GM18870 (cell line): ENCODE measurements around the gene CORO1C.

ENCODE experiments used
- ATAC-seq: cut with Tn5 transposase; IDR thresholded peaks from one replicate; pipeline ENCODE4 v1.9.1; 2021; ENCODE audit warnings: moderate library complexity; ENCODE audit not compliant: unreplicated experiment

Gene CORO1C

GRCh38 chr12:108727868-108728735, 3.2 kb downstream of the CORO1C start:
- ATAC-seq = no peak

- ATAC-seq = no peak
Observed at GRCh38 chr12:108727161-108727560, 4.2 kb downstream of the CORO1C start.

- ATAC-seq = no peak
Observed at GRCh38 chr12:108724890-108725151, 6.5 kb downstream of the CORO1C start.

GRCh38 chr12:108724054-108724889, 7.0 kb downstream of the CORO1C start:
- no peak for ATAC-seq

- no peak for ATAC-seq
Observed at GRCh38 chr12:108722992-108723766, 8.1 kb downstream of the CORO1C start.

- no peak for ATAC-seq
Observed at GRCh38 chr12:108722463-108722862, 8.9 kb downstream of the CORO1C start.

- ATAC-seq = no peak
Observed at GRCh38 chr12:108721824-108722223, 9.5 kb downstream of the CORO1C start.

- ATAC-seq = no peak
Observed at GRCh38 chr12:108720757-108721514, 10.4 kb downstream of the CORO1C start.

GRCh38 chr12:108717243-108717642, 14.1 kb downstream of the CORO1C start:
- ATAC-seq = no peak

- no peak for ATAC-seq
Observed at GRCh38 chr12:108714866-108715265, 16.5 kb downstream of the CORO1C start.

GRCh38 chr12:108713471-108713870, 17.8 kb downstream of the CORO1C start:
- no peak for ATAC-seq

GRCh38 chr12:108712925-108713203, 18.5 kb downstream of the CORO1C start:
- no peak for ATAC-seq

- ATAC-seq = no peak
Observed at GRCh38 chr12:108712165-108712924, 19.0 kb downstream of the CORO1C start.

GRCh38 chr12:108711489-108712164, 19.7 kb downstream of the CORO1C start:
- no peak for ATAC-seq

- ATAC-seq = no peak
Observed at GRCh38 chr12:108709697-108710096, 21.6 kb downstream of the CORO1C start.

GRCh38 chr12:108704527-108704926, 26.8 kb downstream of the CORO1C start:
- ATAC-seq = no peak

- no peak for ATAC-seq
Observed at GRCh38 chr12:108702595-108703320, 28.6 kb downstream of the CORO1C start.

- no peak for ATAC-seq
Observed at GRCh38 chr12:108701779-108702441, 29.4 kb downstream of the CORO1C start.
